ENCODE data around the gene SH3PXD2A. TPM values are rescaled to one million over a fixed set of nuclear protein-coding genes. Genes with fewer than 3 reads are reported as not detected.
"Not testable (repeated sequence)": the region's sequence is repeated elsewhere in the genome, so short reads cannot be mapped to it uniquely, and the experiment has no call there.

The SH3PXD2A gene
- total and polyA plus RNA-seq, 7 experiments from 2014 or later, result 0.54 to 20.5 (median 9.9) TPM

GRCh38 chr10:103666762-103667150 is 188.6 kb downstream of the SH3PXD2A start:
- peaks cover 4 to 15% of the 10 kb centered on the region in 2 donors for H3K4me1 ChIP-seq (ENCODE audit: control insufficient read depth in 2 of 2, insufficient read depth in 2 of 2, low read length in 2 of 2)
- H3K36me3 Mint-ChIP-seq, result peaks cover 0 to 11% (median 0%) of the 10 kb centered on the region in 5 donors
- H3K9me3 ChIP-seq (ENCODE audit: control insufficient read depth in 2 of 3, low read length in 3 of 3), result no peaks in the 10 kb centered on the region
- H3K27ac Mint-ChIP-seq, result peak overlapping the region in 6 of 9 donors; percentile 21 to 86 (median 56)
- no peaks in the 10 kb centered on the region for H3K9me3 Mint-ChIP-seq
- POLR2A ChIA-PET, result interaction anchor here (1.0 to 2.5 kb wide), 3 partner anchors 8 to 17 kb away, joined by 3 to 11 read pairs (median 7); no protein-coding TSS in a partner anchor
- H3K36me3 ChIP-seq (ENCODE audit: control insufficient read depth in 2 of 3, insufficient read depth in 3 of 3, low read length in 3 of 3), result no peaks in the 10 kb centered on the region
- no peak overlapping the region for H3K27ac ChIP-seq (ENCODE audit: low read depth, low read length)
- CTCF ChIA-PET, result interaction anchor here (0.6 to 3.4 kb wide), 3 partner anchors 19 to 1268 kb away, joined by 3 to 12 read pairs (median 3); no protein-coding TSS in a partner anchor
- no peak overlapping the region for H3K4me3 ChIP-seq (ENCODE audit: low read length)
- intact Hi-C loops (cut with micrococcal nuclease), result no loop called here
- ATAC-seq (no peak), DNase-seq (no peak)
- no peaks in the 10 kb centered on the region for H3K27me3 ChIP-seq (ENCODE audit: control insufficient read depth in 2 of 2, insufficient read depth in 2 of 2, low read length in 2 of 2)
- no peaks in the 10 kb centered on the region for H3K27me3 Mint-ChIP-seq
- H3K4me1 Mint-ChIP-seq, result peaks cover 15 to 37% (median 24%) of the 10 kb centered on the region in 7 donors
- H3K4me3 Mint-ChIP-seq, result no peak overlapping the region

GRCh38 chr10:103666087-103666761 is 189.2 kb downstream of the SH3PXD2A start:
- H3K27me3 Mint-ChIP-seq, result no peaks in the 10 kb centered on the region
- H3K4me3 Mint-ChIP-seq, result no peak overlapping the region
- H3K4me1 Mint-ChIP-seq, result peaks cover 15 to 37% (median 24%) of the 10 kb centered on the region in 7 donors
- POLR2A ChIA-PET, result interaction anchor here (1.0 to 2.5 kb wide), 3 partner anchors 9 to 17 kb away, joined by 3 to 11 read pairs (median 7); no protein-coding TSS in a partner anchor
- Histone ChIP-seq H3K4me3 (ENCODE audit: low read length) (no peak overlapping the region), H3K9me3 (ENCODE audit: control insufficient read depth in 2 of 3, low read length in 3 of 3) (no peaks in the 10 kb centered on the region), H3K36me3 (ENCODE audit: control insufficient read depth in 2 of 3, insufficient read depth in 3 of 3, low read length in 3 of 3) (no peaks in the 10 kb centered on the region), H3K27me3 (ENCODE audit: control insufficient read depth in 2 of 2, insufficient read depth in 2 of 2, low read length in 2 of 2) (no peaks in the 10 kb centered on the region), H3K4me1 (ENCODE audit: control insufficient read depth in 2 of 2, insufficient read depth in 2 of 2, low read length in 2 of 2) (peaks cover 4 to 15% of the 10 kb centered on the region in 2 donors), H3K27ac (ENCODE audit: low read depth, low read length) (no peak overlapping the region)
- intact Hi-C loops (cut with micrococcal nuclease), result no loop called here
- peak overlapping the region in 7 of 9 donors; percentile 21 to 86 (median 55) for H3K27ac Mint-ChIP-seq
- CTCF ChIA-PET, result interaction anchor here (3.4 kb wide), 1 partner anchor 20 kb away, joined by 12 read pairs; no protein-coding TSS in a partner anchor
- peaks cover 0 to 11% (median 0%) of the 10 kb centered on the region in 5 donors for H3K36me3 Mint-ChIP-seq
- H3K9me3 Mint-ChIP-seq, result no peaks in the 10 kb centered on the region
- DNase-seq (no peak), ATAC-seq (no peak)

GRCh38 chr10:103665162-103665889 is 190.1 kb downstream of the SH3PXD2A start:
- Mint-ChIP-seq H3K36me3 (peaks cover 0 to 11% (median 0%) of the 10 kb centered on the region in 5 donors), H3K27me3 (no peaks in the 10 kb centered on the region), H3K9me3 (no peaks in the 10 kb centered on the region), H3K27ac (peak overlapping the region in 8 of 9 donors; percentile 2 to 85 (median 51)), H3K4me3 (no peak overlapping the region), H3K4me1 (peaks cover 15 to 37% (median 24%) of the 10 kb centered on the region in 7 donors)
- Histone ChIP-seq H3K4me3 (ENCODE audit: low read length) (no peak overlapping the region), H3K9me3 (ENCODE audit: control insufficient read depth in 2 of 3, low read length in 3 of 3) (no peaks in the 10 kb centered on the region), H3K36me3 (ENCODE audit: control insufficient read depth in 2 of 3, insufficient read depth in 3 of 3, low read length in 3 of 3) (peaks cover 0 to 4% (median 0%) of the 10 kb centered on the region in 3 experiments), H3K27ac (ENCODE audit: low read depth, low read length) (no peak overlapping the region), H3K4me1 (ENCODE audit: control insufficient read depth in 2 of 2, insufficient read depth in 2 of 2, low read length in 2 of 2) (peaks cover 4 to 15% of the 10 kb centered on the region in 2 donors), H3K27me3 (ENCODE audit: control insufficient read depth in 2 of 2, insufficient read depth in 2 of 2, low read length in 2 of 2) (no peaks in the 10 kb centered on the region)
- ChIA-PET CTCF (interaction anchor here (3.4 kb wide), 1 partner anchor 21 kb away, joined by 12 read pairs; no protein-coding TSS in a partner anchor), POLR2A (interaction anchor here (0.6 to 2.5 kb wide), 2 partner anchors 10 to 156 kb away, joined by 3 to 11 read pairs; no protein-coding TSS in a partner anchor)
- ATAC-seq (no peak), DNase-seq (no peak)
- intact Hi-C loops (cut with micrococcal nuclease), result no loop called here

GRCh38 chr10:103663802-103664201 is 191.6 kb downstream of the SH3PXD2A start:
- H3K9me3 ChIP-seq (ENCODE audit: control insufficient read depth in 2 of 3, low read length in 3 of 3), result no peaks in the 10 kb centered on the region
- ATAC-seq (no peak), DNase-seq (no peak)
- ChIA-PET POLR2A (no interaction called here), CTCF (no interaction called here)
- peaks cover 0 to 7% (median 0%) of the 10 kb centered on the region in 3 experiments for H3K36me3 ChIP-seq (ENCODE audit: control insufficient read depth in 2 of 3, insufficient read depth in 3 of 3, low read length in 3 of 3)
- H3K4me3 Mint-ChIP-seq, result peak overlapping the region in 1 of 10 donors; percentile 7
- peaks cover 0 to 11% (median 0%) of the 10 kb centered on the region in 5 donors for H3K36me3 Mint-ChIP-seq
- H3K4me1 Mint-ChIP-seq, result peaks cover 13 to 30% (median 20%) of the 10 kb centered on the region in 7 donors
- H3K4me1 ChIP-seq (ENCODE audit: control insufficient read depth in 2 of 2, insufficient read depth in 2 of 2, low read length in 2 of 2), result peaks cover 4 to 13% of the 10 kb centered on the region in 2 donors
- H3K9me3 Mint-ChIP-seq, result no peaks in the 10 kb centered on the region
- H3K4me3 ChIP-seq (ENCODE audit: low read length), result no peak overlapping the region
- intact Hi-C loops (cut with micrococcal nuclease), result no loop called here
- no peaks in the 10 kb centered on the region for H3K27me3 Mint-ChIP-seq
- peak overlapping the region in 1 of 9 donors; percentile 68 for H3K27ac Mint-ChIP-seq
- H3K27ac ChIP-seq (ENCODE audit: low read depth, low read length), result no peak overlapping the region
- H3K27me3 ChIP-seq (ENCODE audit: control insufficient read depth in 2 of 2, insufficient read depth in 2 of 2, low read length in 2 of 2), result no peaks in the 10 kb centered on the region

- peak overlapping the region in 4 of 10 donors; percentile 9 to 79 (median 26) for H3K4me3 Mint-ChIP-seq
- POLR2A ChIA-PET, result no interaction called here
- DNase-seq (no peak), ATAC-seq (no peak)
- H3K36me3 Mint-ChIP-seq, result peaks cover 0 to 15% (median 4%) of the 10 kb centered on the region in 5 donors
- Histone ChIP-seq H3K9me3 (ENCODE audit: control insufficient read depth in 2 of 3, low read length in 3 of 3) (no peaks in the 10 kb centered on the region), H3K27ac (ENCODE audit: low read depth, low read length) (peak overlapping the region; percentile 58), H3K4me1 (ENCODE audit: control insufficient read depth in 2 of 2, insufficient read depth in 2 of 2, low read length in 2 of 2) (peaks cover 4 to 7% of the 10 kb centered on the region in 2 donors), H3K4me3 (ENCODE audit: low read length) (no peak overlapping the region), H3K27me3 (ENCODE audit: control insufficient read depth in 2 of 2, insufficient read depth in 2 of 2, low read length in 2 of 2) (no peaks in the 10 kb centered on the region), H3K36me3 (ENCODE audit: control insufficient read depth in 2 of 3, insufficient read depth in 3 of 3, low read length in 3 of 3) (peaks cover 0 to 7% (median 0%) of the 10 kb centered on the region in 3 experiments)
- H3K27me3 Mint-ChIP-seq, result no peaks in the 10 kb centered on the region
- peak overlapping the region in 8 of 9 donors; percentile 1 to 85 (median 77) for H3K27ac Mint-ChIP-seq
- intact Hi-C loops (cut with micrococcal nuclease), result no loop called here
- peaks cover 0 to 1% (median 0%) of the 10 kb centered on the region in 11 donors for H3K9me3 Mint-ChIP-seq
- CTCF ChIA-PET, result interaction anchor here (1.0 kb wide), 1 partner anchor 19 kb away, joined by 3 read pairs; no protein-coding TSS in a partner anchor
- H3K4me1 Mint-ChIP-seq, result peaks cover 7 to 26% (median 14%) of the 10 kb centered on the region in 7 donors
Measured at GRCh38 chr10:103663236-103663635, 192.1 kb downstream of the SH3PXD2A start.

- H3K4me1 ChIP-seq (ENCODE audit: control insufficient read depth in 2 of 2, insufficient read depth in 2 of 2, low read length in 2 of 2); H3K27me3 ChIP-seq (ENCODE audit: control insufficient read depth in 2 of 2, insufficient read depth in 2 of 2, low read length in 2 of 2); H3K4me3 ChIP-seq (ENCODE audit: low read length); H3K36me3 ChIP-seq (ENCODE audit: control insufficient read depth in 2 of 3, insufficient read depth in 3 of 3, low read length in 3 of 3); ATAC-seq; H3K9me3 ChIP-seq (ENCODE audit: control insufficient read depth in 2 of 3, low read length in 3 of 3); intact Hi-C loops (cut with micrococcal nuclease); DNase-seq; H3K27me3 Mint-ChIP-seq; H3K9me3 Mint-ChIP-seq: not testable (repeated sequence)
- peaks cover 6 to 25% (median 13%) of the 10 kb centered on the region in 7 donors for H3K4me1 Mint-ChIP-seq
- H3K36me3 Mint-ChIP-seq, result peaks cover 0 to 19% (median 7%) of the 10 kb centered on the region in 5 donors
- peak overlapping the region in 3 of 10 donors; percentile 12 to 79 (median 61) for H3K4me3 Mint-ChIP-seq
- POLR2A ChIA-PET, result interaction anchor here (0.7 to 2.9 kb wide), 3 partner anchors 10 to 31 kb away, joined by 3 to 26 read pairs (median 3); no protein-coding TSS in a partner anchor
- peak overlapping the region in 8 of 9 donors; percentile 1 to 85 (median 63) for H3K27ac Mint-ChIP-seq
- CTCF ChIA-PET, result interaction anchor here (1.0 kb wide), 2 partner anchors 19 to 26 kb away, joined by 3 to 4 read pairs; no protein-coding TSS in a partner anchor
- H3K27ac ChIP-seq (ENCODE audit: low read depth, low read length), result peak overlapping the region; percentile 58
Measured at GRCh38 chr10:103662704-103663103, 192.7 kb downstream of the SH3PXD2A start.
